ENCODE measurements around the gene RPL37.

DNA sequence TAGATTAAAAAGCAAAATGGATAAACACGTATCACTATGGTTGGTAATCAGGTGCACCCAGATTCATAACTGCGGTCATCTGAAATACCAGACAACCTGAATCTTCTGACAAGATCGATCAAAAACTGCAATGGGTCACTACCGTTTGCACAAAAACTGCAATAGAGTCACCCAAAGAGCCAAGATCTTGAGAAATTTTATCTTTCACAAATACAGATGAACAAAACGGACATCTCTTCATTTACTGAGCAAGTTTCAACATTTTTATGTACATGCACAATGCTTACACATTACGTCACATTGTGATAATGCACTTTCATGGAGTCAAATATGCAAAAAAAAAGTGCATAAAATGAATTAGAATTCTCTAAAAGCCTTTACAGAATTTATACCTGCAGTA, 55.5 kb downstream of the RPL37 start:
- TF ChIP-seq, protein P1, sequence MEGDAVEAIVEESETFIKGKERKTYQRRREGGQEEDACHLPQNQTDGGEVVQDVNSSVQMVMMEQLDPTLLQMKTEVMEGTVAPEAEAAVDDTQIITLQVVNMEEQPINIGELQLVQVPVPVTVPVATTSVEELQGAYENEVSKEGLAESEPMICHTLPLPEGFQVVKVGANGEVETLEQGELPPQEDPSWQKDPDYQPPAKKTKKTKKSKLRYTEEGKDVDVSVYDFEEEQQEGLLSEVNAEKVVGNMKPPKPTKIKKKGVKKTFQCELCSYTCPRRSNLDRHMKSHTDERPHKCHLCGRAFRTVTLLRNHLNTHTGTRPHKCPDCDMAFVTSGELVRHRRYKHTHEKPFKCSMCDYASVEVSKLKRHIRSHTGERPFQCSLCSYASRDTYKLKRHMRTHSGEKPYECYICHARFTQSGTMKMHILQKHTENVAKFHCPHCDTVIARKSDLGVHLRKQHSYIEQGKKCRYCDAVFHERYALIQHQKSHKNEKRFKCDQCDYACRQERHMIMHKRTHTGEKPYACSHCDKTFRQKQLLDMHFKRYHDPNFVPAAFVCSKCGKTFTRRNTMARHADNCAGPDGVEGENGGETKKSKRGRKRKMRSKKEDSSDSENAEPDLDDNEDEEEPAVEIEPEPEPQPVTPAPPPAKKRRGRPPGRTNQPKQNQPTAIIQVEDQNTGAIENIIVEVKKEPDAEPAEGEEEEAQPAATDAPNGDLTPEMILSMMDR (IDR thresholded peaks at IDR 0.05): no peak
- TF ChIP-seq, protein P2, sequence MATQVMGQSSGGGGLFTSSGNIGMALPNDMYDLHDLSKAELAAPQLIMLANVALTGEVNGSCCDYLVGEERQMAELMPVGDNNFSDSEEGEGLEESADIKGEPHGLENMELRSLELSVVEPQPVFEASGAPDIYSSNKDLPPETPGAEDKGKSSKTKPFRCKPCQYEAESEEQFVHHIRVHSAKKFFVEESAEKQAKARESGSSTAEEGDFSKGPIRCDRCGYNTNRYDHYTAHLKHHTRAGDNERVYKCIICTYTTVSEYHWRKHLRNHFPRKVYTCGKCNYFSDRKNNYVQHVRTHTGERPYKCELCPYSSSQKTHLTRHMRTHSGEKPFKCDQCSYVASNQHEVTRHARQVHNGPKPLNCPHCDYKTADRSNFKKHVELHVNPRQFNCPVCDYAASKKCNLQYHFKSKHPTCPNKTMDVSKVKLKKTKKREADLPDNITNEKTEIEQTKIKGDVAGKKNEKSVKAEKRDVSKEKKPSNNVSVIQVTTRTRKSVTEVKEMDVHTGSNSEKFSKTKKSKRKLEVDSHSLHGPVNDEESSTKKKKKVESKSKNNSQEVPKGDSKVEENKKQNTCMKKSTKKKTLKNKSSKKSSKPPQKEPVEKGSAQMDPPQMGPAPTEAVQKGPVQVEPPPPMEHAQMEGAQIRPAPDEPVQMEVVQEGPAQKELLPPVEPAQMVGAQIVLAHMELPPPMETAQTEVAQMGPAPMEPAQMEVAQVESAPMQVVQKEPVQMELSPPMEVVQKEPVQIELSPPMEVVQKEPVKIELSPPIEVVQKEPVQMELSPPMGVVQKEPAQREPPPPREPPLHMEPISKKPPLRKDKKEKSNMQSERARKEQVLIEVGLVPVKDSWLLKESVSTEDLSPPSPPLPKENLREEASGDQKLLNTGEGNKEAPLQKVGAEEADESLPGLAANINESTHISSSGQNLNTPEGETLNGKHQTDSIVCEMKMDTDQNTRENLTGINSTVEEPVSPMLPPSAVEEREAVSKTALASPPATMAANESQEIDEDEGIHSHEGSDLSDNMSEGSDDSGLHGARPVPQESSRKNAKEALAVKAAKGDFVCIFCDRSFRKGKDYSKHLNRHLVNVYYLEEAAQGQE (IDR thresholded peaks at IDR 0.05; ENCODE audit: insufficient read depth in 1 of 2, low read depth in 2 of 2, low read length in 1 of 2): no peak
- no peak for TF ChIP-seq SIN3A (IDR thresholded peaks at IDR 0.05; ENCODE audit: borderline replicate concordance, insufficient read depth, low read depth, low read length)
